KMS-11 (cell line): ENCODE results near the gene TLCD3A.
"Not testable (repeated sequence)": the region's sequence is repeated elsewhere in the genome, so short reads cannot be mapped to it uniquely, and the experiment has no call there.

Source experiments
- H2AFZ ChIP-seq: fragments of 200-600 bp; sonication (generic); 2 replicates; pipeline ENCODE4 v1.6.1; 2016; ENCODE audit warnings: antibody characterized with exemption, mixed run types, low read depth
- H3K27ac ChIP-seq: fragments of 200-600 bp; sonication (generic); 2 replicates; pipeline ENCODE4 v1.6.1; 2016; ENCODE audit warnings: mild to moderate bottlenecking, mixed run types
- H3K27me3 ChIP-seq: fragments of 200-600 bp; sonication (generic); 2 replicates; pipeline ENCODE4 v1.6.1; 2017; ENCODE audit warnings: mild to moderate bottlenecking, low read depth, mixed run types, moderate library complexity; ENCODE audit not compliant: insufficient read depth
- H3K36me3 ChIP-seq: fragments of 200-600 bp; sonication (generic); 2 replicates; pipeline ENCODE4 v1.6.1; 2017; ENCODE audit warnings: mild to moderate bottlenecking, mixed run types; ENCODE audit not compliant: insufficient read depth
- H3K4me1 ChIP-seq: fragments of 200-600 bp; sonication (generic); 2 replicates; pipeline ENCODE4 v1.6.1; 2016; ENCODE audit warnings: mild to moderate bottlenecking, low read depth, mixed run types; ENCODE audit not compliant: poor library complexity, severe bottlenecking
- H3K4me2 ChIP-seq: fragments of 200-600 bp; sonication (generic); 2 replicates; pipeline ENCODE4 v1.7.0; 2016; ENCODE audit warnings: mild to moderate bottlenecking, mixed run types
- H3K4me3 ChIP-seq: fragments of 200-600 bp; sonication (generic); IDR thresholded peaks from 2 replicates; pipeline ENCODE4 v1.6.1; 2017; ENCODE audit warnings: low read depth, low read length, mixed read lengths; ENCODE audit not compliant: insufficient read depth
- H3K79me2 ChIP-seq: fragments of 200-600 bp; sonication (generic); 2 replicates; pipeline ENCODE4 v1.6.1; 2016; ENCODE audit warnings: low read depth, mixed run types; ENCODE audit not compliant: insufficient read depth
- H3K9ac ChIP-seq: fragments of 200-600 bp; sonication (generic); 2 replicates; pipeline ENCODE4 v1.6.1; 2016; ENCODE audit warnings: mild to moderate bottlenecking, mixed run types
- H4K20me1 ChIP-seq: fragments of 200-600 bp; sonication (generic); 2 replicates; pipeline ENCODE4 v1.6.1; 2016; ENCODE audit warnings: mild to moderate bottlenecking, mixed run types; ENCODE audit not compliant: insufficient read depth
- TF ChIP-seq, protein P1 (sequence below): fragments of 200-600 bp; sonication (generic); conservative IDR thresholded peaks from 2 replicates; pipeline ENCODE4 v1.6.1; 2017; ENCODE audit warnings: low read depth, mild to moderate bottlenecking, antibody characterized with exemption, low read length, moderate library complexity, mixed read lengths

Gene TLCD3A

DNA sequence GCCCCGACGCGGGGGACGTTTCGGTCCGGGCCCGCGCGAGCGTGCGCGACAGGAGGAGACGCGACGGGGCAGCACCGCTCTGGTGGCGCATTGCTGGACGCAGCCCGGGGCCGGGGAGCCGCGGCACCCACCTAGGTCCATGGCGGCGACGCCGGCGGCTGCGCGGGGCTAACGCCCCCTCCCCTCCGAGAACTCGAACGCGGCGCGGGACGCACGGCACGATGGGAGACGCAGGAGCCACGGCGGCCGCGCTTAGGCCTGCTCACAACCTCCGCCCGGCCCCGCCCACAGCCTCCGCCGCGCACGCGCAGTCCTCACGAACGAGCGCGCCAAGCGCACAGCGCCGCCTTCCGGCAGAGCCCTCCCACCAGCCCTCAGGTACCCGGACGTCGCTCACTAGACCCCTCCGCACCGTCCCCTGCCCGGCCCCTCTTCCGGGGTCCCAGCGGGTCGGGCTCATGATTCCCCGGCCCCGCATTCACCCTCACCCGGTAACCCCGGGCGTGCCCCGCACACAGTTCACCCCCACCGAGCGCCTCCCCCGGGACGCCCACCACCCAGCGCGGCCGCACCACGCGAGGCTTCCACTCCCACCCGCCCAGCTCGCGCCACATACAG, 19.7 kb downstream of the TLCD3A start, which contains the start of gene GEMIN4:
TSS of gene GEMIN4 (minus strand) at position 263 of the 618 bp plus-strand sequence. CDS start at position 141, 122 bp downstream.
- H3K4me3 ChIP-seq = no peak within 1 kb of the TSS
- H3K36me3 ChIP-seq = no peaks in the 10 kb centered on the region
- no peaks in the 10 kb centered on the region for H4K20me1 ChIP-seq
- peak within 1 kb of the TSS; percentile 89 for H2AFZ ChIP-seq
- peaks cover 9% of the 10 kb centered on the region for H3K4me1 ChIP-seq
- TF ChIP-seq, protein P1, sequence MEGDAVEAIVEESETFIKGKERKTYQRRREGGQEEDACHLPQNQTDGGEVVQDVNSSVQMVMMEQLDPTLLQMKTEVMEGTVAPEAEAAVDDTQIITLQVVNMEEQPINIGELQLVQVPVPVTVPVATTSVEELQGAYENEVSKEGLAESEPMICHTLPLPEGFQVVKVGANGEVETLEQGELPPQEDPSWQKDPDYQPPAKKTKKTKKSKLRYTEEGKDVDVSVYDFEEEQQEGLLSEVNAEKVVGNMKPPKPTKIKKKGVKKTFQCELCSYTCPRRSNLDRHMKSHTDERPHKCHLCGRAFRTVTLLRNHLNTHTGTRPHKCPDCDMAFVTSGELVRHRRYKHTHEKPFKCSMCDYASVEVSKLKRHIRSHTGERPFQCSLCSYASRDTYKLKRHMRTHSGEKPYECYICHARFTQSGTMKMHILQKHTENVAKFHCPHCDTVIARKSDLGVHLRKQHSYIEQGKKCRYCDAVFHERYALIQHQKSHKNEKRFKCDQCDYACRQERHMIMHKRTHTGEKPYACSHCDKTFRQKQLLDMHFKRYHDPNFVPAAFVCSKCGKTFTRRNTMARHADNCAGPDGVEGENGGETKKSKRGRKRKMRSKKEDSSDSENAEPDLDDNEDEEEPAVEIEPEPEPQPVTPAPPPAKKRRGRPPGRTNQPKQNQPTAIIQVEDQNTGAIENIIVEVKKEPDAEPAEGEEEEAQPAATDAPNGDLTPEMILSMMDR = peak; percentile 57
- peaks cover 31% of the 10 kb centered on the region for H3K79me2 ChIP-seq
- peak within 1 kb of the TSS; percentile 89 for H3K4me2 ChIP-seq
- H3K27me3 ChIP-seq = no peaks in the 10 kb centered on the region
- peak within 1 kb of the TSS; percentile 93 for H3K9ac ChIP-seq
- peak within 1 kb of the TSS; percentile 64 for H3K27ac ChIP-seq

DNA sequence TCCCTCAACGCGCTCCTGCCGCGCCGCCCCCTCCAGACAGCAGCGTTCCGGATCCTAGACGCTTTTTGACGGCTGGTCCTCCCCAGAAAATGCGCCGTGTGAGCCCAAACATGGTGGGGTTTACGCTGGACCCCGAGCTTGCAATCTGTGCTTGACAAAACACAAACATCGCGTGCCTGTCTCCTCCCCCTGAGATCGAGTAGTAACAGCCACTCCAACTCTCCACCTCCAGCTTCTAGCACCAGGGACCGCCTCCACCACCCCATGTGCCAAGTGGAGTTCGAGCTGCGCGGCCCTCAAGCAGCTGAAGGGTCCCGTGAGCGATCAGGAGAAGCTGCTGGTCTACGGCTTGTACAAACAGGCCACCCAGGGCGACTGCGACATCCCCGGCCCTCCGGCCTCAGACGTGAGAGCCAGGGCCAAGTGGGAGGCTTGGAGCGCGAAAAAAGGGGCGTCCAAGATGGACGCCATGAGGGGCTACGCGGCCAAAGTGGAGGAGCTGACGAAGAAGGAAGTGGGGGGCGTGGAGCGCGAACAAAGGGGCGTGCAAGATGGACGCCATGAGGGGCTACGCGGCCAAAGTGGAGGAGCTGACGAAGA, 20.3 kb downstream of the TLCD3A start:
- TF ChIP-seq, protein P1 = no peak; the same call in 1 of the 2 replicates
- Histone ChIP-seq H3K79me2 (peaks cover 31% of the 10 kb centered on the region), H3K27ac (no peak overlapping the region), H3K27me3 (no peaks in the 10 kb centered on the region), H3K4me1 (peaks cover 9% of the 10 kb centered on the region), H4K20me1 (no peaks in the 10 kb centered on the region), H2AFZ (peak overlapping the region; percentile 89), H3K4me3 (no peak overlapping the region), H3K36me3 (no peaks in the 10 kb centered on the region), H3K9ac (peak overlapping the region; percentile 93; the same call in 1 of the 2 replicates), H3K4me2 (peak overlapping the region; percentile 60)

DNA sequence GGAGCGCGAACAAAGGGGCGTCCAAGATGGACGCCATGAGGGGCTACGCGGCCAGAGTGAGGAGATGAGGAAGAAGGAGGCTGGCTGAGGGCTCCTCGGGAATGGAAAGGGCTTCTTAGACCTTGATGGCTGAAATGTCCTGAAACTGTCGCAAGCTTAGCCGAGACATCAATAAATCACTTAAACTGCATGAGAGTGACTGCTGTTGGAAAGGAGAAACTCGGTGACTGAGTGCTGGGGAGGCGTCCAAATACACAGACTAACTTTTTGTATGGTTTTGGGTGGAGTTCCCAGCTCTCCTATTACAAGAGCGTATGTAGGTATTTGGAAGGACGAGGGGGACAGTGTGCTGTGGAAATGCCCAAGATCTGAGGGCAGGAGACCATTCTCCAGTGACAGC, 21.0 kb downstream of the TLCD3A start:
- H3K4me3 ChIP-seq = no peak overlapping the region
- no peak overlapping the region for H3K4me2 ChIP-seq
- TF ChIP-seq, protein P1 = no peak
- H3K36me3 ChIP-seq = no peaks in the 10 kb centered on the region
- H3K4me1 ChIP-seq = peaks cover 9% of the 10 kb centered on the region
- no peak overlapping the region for H3K27ac ChIP-seq
- no peak overlapping the region for H3K9ac ChIP-seq
- H3K79me2 ChIP-seq = peaks cover 27% of the 10 kb centered on the region
- H2AFZ ChIP-seq = no peak overlapping the region
- no peaks in the 10 kb centered on the region for H4K20me1 ChIP-seq
- no peaks in the 10 kb centered on the region for H3K27me3 ChIP-seq

DNA sequence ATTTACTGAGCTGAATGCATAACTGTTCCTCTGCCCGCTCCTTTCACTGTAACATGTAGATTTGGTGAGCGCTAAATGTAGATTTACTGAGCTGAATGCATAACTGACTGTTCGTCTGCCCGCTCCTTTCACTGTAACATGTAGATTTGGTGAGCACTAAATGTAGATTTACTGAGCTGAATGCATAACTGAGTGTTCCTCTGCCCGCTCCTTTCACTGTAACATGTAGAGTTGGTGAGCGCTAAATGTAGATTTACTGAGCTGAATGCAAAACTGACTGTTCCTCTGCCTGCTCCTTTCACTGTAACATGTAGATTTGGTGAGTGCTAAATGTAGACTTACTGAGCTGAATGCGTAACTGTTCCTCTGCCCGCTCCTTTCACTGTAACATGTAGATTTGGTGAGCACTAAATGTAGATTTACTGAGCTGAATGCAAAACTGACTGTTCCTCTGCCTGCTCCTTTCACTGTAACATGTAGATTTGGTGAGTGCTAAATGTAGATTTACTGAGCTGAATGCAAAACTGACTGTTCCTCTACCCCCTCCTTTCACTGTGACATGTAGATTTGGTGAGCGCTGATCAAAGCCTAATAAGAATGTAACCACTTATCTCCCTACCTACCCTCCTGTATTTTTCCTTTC, 23.0 kb downstream of the TLCD3A start:
- not testable (repeated sequence) for H3K27ac ChIP-seq, H3K4me3 ChIP-seq, H3K9ac ChIP-seq, H3K27me3 ChIP-seq, H4K20me1 ChIP-seq, H3K4me1 ChIP-seq, H2AFZ ChIP-seq, H3K36me3 ChIP-seq, H3K4me2 ChIP-seq
- peaks cover 12% of the 10 kb centered on the region for H3K79me2 ChIP-seq

DNA sequence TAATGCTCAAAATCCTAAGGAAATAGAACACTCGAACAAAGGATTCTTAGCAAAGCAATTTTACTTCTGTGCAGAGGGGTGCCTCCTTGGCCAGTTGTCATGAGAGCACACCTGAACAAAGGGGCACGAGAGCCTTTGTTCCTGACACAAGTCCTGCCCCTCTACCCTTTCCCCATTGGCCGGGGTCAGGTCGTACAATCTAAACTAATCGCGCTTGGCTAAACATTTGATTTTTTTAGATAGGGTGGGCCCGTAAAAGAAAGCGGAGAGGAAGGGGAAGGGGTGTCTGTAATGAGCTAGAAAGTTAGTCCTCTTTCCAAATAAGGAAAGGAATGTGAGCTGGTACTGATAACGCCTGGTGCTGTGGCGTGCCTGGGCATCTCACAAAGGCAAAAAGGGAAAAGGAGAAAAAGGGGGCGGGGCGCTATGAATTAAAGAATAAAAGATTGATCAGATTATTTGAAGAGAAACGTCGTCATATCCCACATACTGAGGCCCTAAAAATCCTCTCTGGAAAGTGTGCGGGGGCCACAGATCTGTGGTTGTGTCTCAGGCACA, 23.7 kb downstream of the TLCD3A start:
- H3K27ac ChIP-seq, H3K4me1 ChIP-seq, H3K79me2 ChIP-seq, H3K4me2 ChIP-seq, H2AFZ ChIP-seq, H3K4me3 ChIP-seq, H3K9ac ChIP-seq, H4K20me1 ChIP-seq, H3K36me3 ChIP-seq, H3K27me3 ChIP-seq: not testable (repeated sequence)
